Fibroblast of peridontal ligament (primary cell): ENCODE measurements around the gene SPATA31D4.

Experiments
- DNase-seq: peaks from one replicate; pipeline ENCODE4 v3.0.0-alpha.2; 2010; ENCODE audit errors: extremely low read depth

The SPATA31D4 gene

GRCh38 chr9:81964218-81965171 lies 36.3 kb downstream of the SPATA31D4 start:
- DNase-seq: peak; percentile 60

- DNase-seq: no peak
Measured at GRCh38 chr9:81968026-81968425, 39.8 kb downstream of the SPATA31D4 start.

GRCh38 chr9:81969971-81970370 lies 41.7 kb downstream of the SPATA31D4 start:
- peak; percentile 40 for DNase-seq

GRCh38 chr9:81971727-81972126 lies 43.5 kb downstream of the SPATA31D4 start:
- no peak for DNase-seq

GRCh38 chr9:81974764-81975163 lies 46.5 kb downstream of the SPATA31D4 start:
- DNase-seq: no peak

GRCh38 chr9:81976351-81976750 lies 48.1 kb downstream of the SPATA31D4 start:
- DNase-seq: no peak

- no peak for DNase-seq
Measured at GRCh38 chr9:81979196-81979595, 51.0 kb downstream of the SPATA31D4 start.

GRCh38 chr9:81980568-81980967 lies 52.3 kb downstream of the SPATA31D4 start:
- DNase-seq: peak; percentile 47

- no peak for DNase-seq
Measured at GRCh38 chr9:81981883-81982282, 53.7 kb downstream of the SPATA31D4 start.
